Activated naive CD4-positive, alpha-beta T cell treated with anti-CD3 and anti-CD28 coated beads, Interleukin-2, amount 50 U/mL, for 24 hours (primary cell): ENCODE measurements around the gene PLN.

Source experiments
- H3K27ac Mint-ChIP-seq: one replicate; pipeline ENCODE4 v1.8.0; 2021; ENCODE audit warnings: mild to moderate bottlenecking, mixed read lengths
- H3K27me3 Mint-ChIP-seq: one replicate; pipeline ENCODE4 v1.8.0; 2021; ENCODE audit warnings: mixed read lengths
- H3K36me3 Mint-ChIP-seq: one replicate; pipeline ENCODE4 v1.8.0; 2021; ENCODE audit warnings: mixed read lengths
- H3K4me1 Mint-ChIP-seq: one replicate; pipeline ENCODE4 v1.8.0; 2021; ENCODE audit warnings: mixed read lengths
- H3K4me3 Mint-ChIP-seq: one replicate; pipeline ENCODE4 v1.8.0; 2021; ENCODE audit warnings: mild to moderate bottlenecking, mixed read lengths
- H3K9me3 Mint-ChIP-seq: one replicate; pipeline ENCODE4 v1.8.0; 2021; ENCODE audit warnings: mixed read lengths

The PLN gene

GRCh38 chr6:118554698-118555097 lies 6.6 kb downstream of the PLN start:
- H3K4me1 Mint-ChIP-seq, result peaks cover 71% of the 10 kb centered on the region
- peaks cover 5% of the 10 kb centered on the region for H3K36me3 Mint-ChIP-seq
- no peak overlapping the region for H3K4me3 Mint-ChIP-seq
- H3K27me3 Mint-ChIP-seq, result no peaks in the 10 kb centered on the region
- no peaks in the 10 kb centered on the region for H3K9me3 Mint-ChIP-seq
- H3K27ac Mint-ChIP-seq, result no peak overlapping the region

DNA sequence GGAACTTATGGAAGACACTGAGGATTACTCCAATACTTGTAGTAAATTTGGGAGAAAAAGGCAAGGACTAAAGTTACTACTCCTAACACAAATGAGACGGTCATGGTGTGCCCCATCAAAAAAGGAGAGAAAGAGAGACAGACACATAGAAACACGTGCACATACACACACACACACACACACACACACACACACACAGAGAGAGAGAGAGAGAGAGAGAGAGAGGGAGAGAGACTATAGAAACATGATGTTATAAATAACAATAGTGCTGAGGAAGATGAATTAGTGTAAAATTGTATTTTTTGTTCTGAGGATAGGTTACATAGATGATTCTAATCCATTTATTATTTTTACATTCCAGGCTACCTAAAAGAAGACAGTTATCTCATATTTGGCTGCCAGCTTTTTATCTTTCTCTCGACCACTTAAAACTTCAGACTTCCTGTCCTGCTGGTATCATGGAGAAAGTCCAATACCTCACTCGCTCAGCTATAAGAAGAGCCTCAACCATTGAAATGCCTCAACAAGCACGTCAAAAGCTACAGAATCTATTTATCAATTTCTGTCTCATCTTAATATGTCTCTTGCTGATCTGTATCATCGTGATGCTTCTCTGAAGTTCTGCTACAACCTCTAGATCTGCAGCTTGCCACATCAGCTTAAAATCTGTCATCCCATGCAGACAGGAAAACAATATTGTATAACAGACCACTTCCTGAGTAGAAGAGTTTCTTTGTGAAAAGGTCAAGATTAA lies 10.5 kb downstream of the PLN start:
- H3K4me1 Mint-ChIP-seq, result peaks cover 63% of the 10 kb centered on the region
- H3K27me3 Mint-ChIP-seq, result no peaks in the 10 kb centered on the region

DNA sequence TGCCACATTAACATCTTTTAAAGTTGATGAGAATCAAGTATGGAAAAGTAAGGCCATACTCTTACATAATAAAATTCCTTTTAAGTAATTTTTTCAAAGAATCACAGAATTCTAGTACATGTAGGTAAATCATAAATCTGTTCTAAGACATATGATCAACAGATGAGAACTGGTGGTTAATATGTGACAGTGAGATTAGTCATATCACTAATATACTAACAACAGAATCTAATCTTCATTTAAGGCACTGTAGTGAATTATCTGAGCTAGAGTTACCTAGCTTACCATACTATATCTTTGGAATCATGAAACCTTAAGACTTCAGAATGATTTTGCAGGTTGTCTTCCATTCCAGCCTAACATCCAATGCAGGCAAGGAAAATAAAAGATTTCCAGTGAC lies 11.6 kb downstream of the PLN start:
- Mint-ChIP-seq H3K9me3 (no peaks in the 10 kb centered on the region), H3K27me3 (no peaks in the 10 kb centered on the region), H3K36me3 (peaks cover 9% of the 10 kb centered on the region), H3K4me3 (no peak overlapping the region), H3K4me1 (peaks cover 63% of the 10 kb centered on the region), H3K27ac (peak overlapping the region; percentile 68)

More for the DNA sequence above, 10.5 kb downstream of the PLN start:
- no peaks in the 10 kb centered on the region for H3K9me3 Mint-ChIP-seq
- H3K27ac Mint-ChIP-seq, result peak overlapping the region; percentile 97
- H3K36me3 Mint-ChIP-seq, result peaks cover 9% of the 10 kb centered on the region
- peak overlapping the region; percentile 75 for H3K4me3 Mint-ChIP-seq

DNA sequence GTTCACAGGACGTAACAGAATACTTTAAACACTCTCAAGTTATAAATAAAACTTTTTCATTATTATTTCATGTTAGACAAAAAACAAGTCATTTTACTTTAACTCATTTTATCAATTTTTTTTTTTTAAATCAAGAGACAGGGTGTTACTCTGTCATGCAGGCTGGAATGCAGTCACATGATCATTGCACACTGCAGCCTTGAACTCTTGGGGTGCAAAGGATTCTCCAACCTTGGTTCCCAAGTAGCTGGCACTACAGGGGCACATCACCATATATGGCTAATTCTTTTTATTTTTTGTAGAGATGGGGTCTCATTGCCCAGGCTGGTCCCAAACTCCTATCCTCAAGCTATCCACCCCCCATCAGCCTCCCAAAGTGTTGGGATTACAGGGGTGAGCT lies 14.2 kb downstream of the PLN start:
- H3K4me1 Mint-ChIP-seq, result peaks cover 60% of the 10 kb centered on the region

DNA sequence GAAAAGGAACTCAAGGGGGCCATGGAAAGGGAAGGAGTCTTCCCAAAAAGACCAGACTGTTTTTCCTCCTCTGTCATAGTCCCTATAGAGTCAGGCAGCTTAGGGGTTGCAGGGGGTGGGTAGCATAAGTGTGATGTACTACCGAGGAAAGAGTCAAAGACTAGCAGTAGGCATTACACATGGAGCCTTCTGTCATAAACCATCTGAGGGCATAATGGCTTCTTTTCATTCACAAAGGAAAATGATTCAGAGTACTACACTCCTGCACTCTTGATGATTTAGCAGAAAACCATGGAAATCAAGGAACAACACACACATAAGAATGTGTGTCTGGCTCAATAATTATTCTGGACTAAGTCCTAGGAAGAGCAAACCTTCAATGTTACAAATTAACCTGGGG lies 14.9 kb downstream of the PLN start:
- H3K36me3 Mint-ChIP-seq, result peaks cover 10% of the 10 kb centered on the region
- H3K9me3 Mint-ChIP-seq, result no peaks in the 10 kb centered on the region
- H3K27ac Mint-ChIP-seq, result peak overlapping the region; percentile 60
- peaks cover 53% of the 10 kb centered on the region for H3K4me1 Mint-ChIP-seq
- H3K27me3 Mint-ChIP-seq, result no peaks in the 10 kb centered on the region
- H3K4me3 Mint-ChIP-seq, result no peak overlapping the region

More for the DNA sequence above, 14.2 kb downstream of the PLN start:
- Mint-ChIP-seq H3K27me3 (no peaks in the 10 kb centered on the region), H3K27ac (no peak overlapping the region), H3K9me3 (no peaks in the 10 kb centered on the region), H3K36me3 (peaks cover 10% of the 10 kb centered on the region), H3K4me3 (no peak overlapping the region)

- Mint-ChIP-seq H3K9me3 (no peaks in the 10 kb centered on the region), H3K36me3 (peaks cover 8% of the 10 kb centered on the region), H3K4me3 (no peak overlapping the region), H3K27ac (peak overlapping the region; percentile 35), H3K4me1 (peaks cover 43% of the 10 kb centered on the region), H3K27me3 (no peaks in the 10 kb centered on the region)
These were observed 17.3 kb downstream of the PLN start for GRCh38 chr6:118565311-118565960.

GRCh38 chr6:118567974-118568373 lies 19.9 kb downstream of the PLN start:
- Mint-ChIP-seq H3K27me3 (no peaks in the 10 kb centered on the region), H3K27ac (peak overlapping the region; percentile 12), H3K4me1 (peaks cover 41% of the 10 kb centered on the region), H3K9me3 (no peaks in the 10 kb centered on the region), H3K36me3 (peaks cover 7% of the 10 kb centered on the region), H3K4me3 (no peak overlapping the region)

DNA sequence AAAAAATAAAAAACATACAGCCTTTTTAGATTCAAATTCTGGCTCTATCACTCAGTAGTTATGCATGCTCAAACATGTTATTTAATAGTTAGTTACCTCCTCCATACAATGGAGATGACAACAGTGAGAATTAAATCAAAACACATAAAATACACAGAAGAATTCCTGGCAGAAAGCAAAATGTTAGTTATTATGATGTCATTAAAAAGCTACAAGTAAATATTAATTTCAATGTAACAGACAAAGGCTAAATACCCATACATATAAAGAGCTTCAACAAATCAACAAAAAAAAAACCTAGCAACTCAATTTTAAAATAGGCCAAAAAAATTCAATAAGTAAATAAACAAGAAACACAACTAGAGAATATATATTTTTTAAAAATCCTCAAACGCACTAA lies 21.4 kb downstream of the PLN start:
- peaks cover 41% of the 10 kb centered on the region for H3K4me1 Mint-ChIP-seq
- no peak overlapping the region for H3K27ac Mint-ChIP-seq
- no peak overlapping the region for H3K4me3 Mint-ChIP-seq
- peaks cover 17% of the 10 kb centered on the region for H3K36me3 Mint-ChIP-seq
- no peaks in the 10 kb centered on the region for H3K9me3 Mint-ChIP-seq
- H3K27me3 Mint-ChIP-seq, result no peaks in the 10 kb centered on the region

DNA sequence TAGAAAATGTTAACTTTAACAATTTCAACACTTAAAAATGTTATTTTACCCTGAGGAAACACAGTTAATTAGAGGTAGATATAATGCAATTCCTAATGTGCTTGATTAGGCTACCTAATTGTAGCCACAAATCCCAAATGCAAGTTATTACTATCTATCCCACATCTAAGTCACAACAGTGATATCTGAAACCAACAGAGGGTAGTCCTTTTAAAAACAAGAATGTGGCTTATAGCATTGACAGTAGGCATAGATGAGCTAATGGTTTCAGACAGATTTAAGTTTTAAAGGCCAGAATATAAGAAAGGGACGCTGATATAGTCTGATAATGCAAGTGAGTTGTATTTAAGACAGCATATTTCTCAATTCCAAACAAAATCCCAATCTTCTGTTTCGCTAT lies 23.0 kb downstream of the PLN start:
- peaks cover 27% of the 10 kb centered on the region for H3K4me1 Mint-ChIP-seq
- H3K4me3 Mint-ChIP-seq, result no peak overlapping the region
- H3K9me3 Mint-ChIP-seq, result no peaks in the 10 kb centered on the region
- peaks cover 26% of the 10 kb centered on the region for H3K36me3 Mint-ChIP-seq
- H3K27me3 Mint-ChIP-seq, result no peaks in the 10 kb centered on the region
- no peak overlapping the region for H3K27ac Mint-ChIP-seq

- Mint-ChIP-seq H3K36me3 (peaks cover 49% of the 10 kb centered on the region), H3K9me3 (peaks cover 5% of the 10 kb centered on the region), H3K27me3 (no peaks in the 10 kb centered on the region), H3K4me1 (peaks cover 22% of the 10 kb centered on the region), H3K4me3 (no peak overlapping the region), H3K27ac (peak overlapping the region; percentile 59)
These were observed 26.2 kb downstream of the PLN start for GRCh38 chr6:118574051-118574865.

- H3K9me3 Mint-ChIP-seq, result peaks cover 18% of the 10 kb centered on the region
- H3K4me3 Mint-ChIP-seq, result no peak overlapping the region
- H3K36me3 Mint-ChIP-seq, result peaks cover 68% of the 10 kb centered on the region
- peaks cover 4% of the 10 kb centered on the region for H3K4me1 Mint-ChIP-seq
- no peaks in the 10 kb centered on the region for H3K27me3 Mint-ChIP-seq
- H3K27ac Mint-ChIP-seq, result no peak overlapping the region
These were observed 29.9 kb downstream of the PLN start for GRCh38 chr6:118577972-118578371.

DNA sequence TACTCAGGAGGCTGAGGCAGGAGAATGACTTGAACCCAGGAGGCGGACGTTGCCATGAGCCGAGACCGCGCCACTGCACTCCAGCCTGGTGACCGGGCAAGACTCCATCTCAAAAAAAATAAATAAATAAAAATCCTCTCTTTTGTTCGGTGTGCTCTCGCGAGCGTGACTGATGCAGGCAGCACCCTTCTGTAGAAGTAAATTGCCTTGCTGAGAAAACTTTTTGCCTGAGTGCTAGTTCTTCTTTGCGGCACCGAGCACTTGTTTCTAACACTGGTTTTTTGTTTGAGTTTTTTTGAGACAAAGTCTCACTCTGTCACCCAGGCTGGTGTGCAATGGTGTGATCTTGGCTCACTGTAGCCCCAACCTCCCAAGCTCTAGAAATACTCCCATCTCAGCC lies 30.5 kb downstream of the PLN start:
- H3K36me3 Mint-ChIP-seq, result peaks cover 67% of the 10 kb centered on the region
- peaks cover 18% of the 10 kb centered on the region for H3K9me3 Mint-ChIP-seq
- no peak overlapping the region for H3K27ac Mint-ChIP-seq
- H3K27me3 Mint-ChIP-seq, result no peaks in the 10 kb centered on the region
- no peak overlapping the region for H3K4me3 Mint-ChIP-seq
- peaks cover 4% of the 10 kb centered on the region for H3K4me1 Mint-ChIP-seq

DNA sequence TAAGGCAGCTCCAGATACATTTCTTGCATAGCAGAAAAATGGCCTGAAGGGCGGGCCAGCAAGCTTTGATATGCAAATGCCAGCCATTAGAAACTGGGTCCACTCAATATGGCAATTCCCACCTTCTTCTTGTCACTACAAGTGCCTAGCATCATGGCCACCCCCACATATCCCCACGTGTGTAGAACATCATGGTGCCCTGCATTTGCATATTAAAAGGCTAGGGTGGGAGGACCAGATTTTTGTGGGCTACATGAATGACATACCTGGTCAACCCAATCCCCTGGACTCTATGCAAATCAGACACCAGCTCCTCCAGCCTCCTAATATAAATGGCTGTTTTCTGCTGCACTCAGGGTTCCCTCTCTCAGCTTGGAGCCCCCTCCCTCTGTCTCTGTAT lies 31.7 kb downstream of the PLN start:
- Mint-ChIP-seq H3K9me3 (peaks cover 18% of the 10 kb centered on the region), H3K4me1 (peaks cover 5% of the 10 kb centered on the region), H3K27ac (no peak overlapping the region), H3K36me3 (peaks cover 56% of the 10 kb centered on the region), H3K27me3 (no peaks in the 10 kb centered on the region), H3K4me3 (no peak overlapping the region)

- Mint-ChIP-seq H3K27me3 (no peaks in the 10 kb centered on the region), H3K27ac (peak overlapping the region; percentile 89), H3K4me1 (peaks cover 15% of the 10 kb centered on the region), H3K4me3 (peak overlapping the region; percentile 47), H3K9me3 (peaks cover 18% of the 10 kb centered on the region), H3K36me3 (peaks cover 48% of the 10 kb centered on the region)
These were observed 32.7 kb downstream of the PLN start for GRCh38 chr6:118580585-118581419.

- no peak overlapping the region for H3K4me3 Mint-ChIP-seq
- peaks cover 18% of the 10 kb centered on the region for H3K9me3 Mint-ChIP-seq
- H3K27ac Mint-ChIP-seq, result no peak overlapping the region
- peaks cover 22% of the 10 kb centered on the region for H3K4me1 Mint-ChIP-seq
- H3K36me3 Mint-ChIP-seq, result peaks cover 43% of the 10 kb centered on the region
- no peaks in the 10 kb centered on the region for H3K27me3 Mint-ChIP-seq
These were observed 33.4 kb downstream of the PLN start for GRCh38 chr6:118581489-118581959.
